Measurements from ENCODE around the gene CITED2.

GRCh38 chr6:139406577-139407343 lies 32.3 kb upstream of the CITED2 start:
- TF ChIP-seq CTCF (conservative IDR thresholded peaks at IDR 0.05) (no peak), EZH2 (IDR thresholded peaks at IDR 0.05; ENCODE audit: low read depth) (no peak)

Measured in PC-9 (cell line).